ENCODE results near the gene CTSH. TPM values are rescaled to one million over a fixed set of nuclear protein-coding genes. Genes with fewer than 3 reads are reported as not detected.
A peak's percentile ranks its signal among the peaks of the same experiment; 100 is the strongest.

Gene CTSH
- total and polyA plus RNA-seq, 2 of the 13 experiments (the other 11 are each of a cell fraction or from before 2014, with no cell fraction given) = 265 to 653 TPM

GRCh38 chr15:78990278-78990677 is 45.4 kb upstream of the CTSH start:
- Histone ChIP-seq H3K9me3 (ENCODE audit: low read length) (no peaks in the 10 kb centered on the region), H3K4me3 (replicated peaks in 1 of 3; ENCODE audit: insufficient read depth in 1 of 3, low read depth in 2 of 3, low read length in 3 of 3) (no peak overlapping the region), H3K4me1 (ENCODE audit: insufficient read depth, low read length) (peaks cover 96% of the 10 kb centered on the region), H4K20me1 (ENCODE audit: insufficient read depth, low read length) (no peaks in the 10 kb centered on the region), H3K79me2 (ENCODE audit: insufficient read depth, low read length) (no peaks in the 10 kb centered on the region), H3K4me2 (ENCODE audit: low read depth, low read length) (no peak overlapping the region), H2AFZ (ENCODE audit: low read length) (no peak overlapping the region), H3K27ac (ENCODE audit: extremely low read length, insufficient read depth, low read length) (peak overlapping the region; percentile 94), H3K27me3 (ENCODE audit: control insufficient read depth in 1 of 2, insufficient read depth in 2 of 2, low read length in 2 of 2) (no peaks in the 10 kb centered on the region), H3K9ac (ENCODE audit: insufficient read depth, low read depth, low read length) (no peak overlapping the region), H3K36me3 (replicated peaks in 1 of 2; ENCODE audit: control insufficient read depth in 1 of 2, insufficient read depth in 2 of 2, low read length in 2 of 2) (no peaks in the 10 kb centered on the region)
- BruUV-seq (replicated peaks) = no TSS peak
- FAIRE-seq (no peak), ATAC-seq (no peak), DNase-seq (ENCODE audit: low spot score) (no peak)
- CTCF ChIA-PET (ENCODE audit: low intra/inter-chr PET ratio, low total read pairs) = no interaction called here
- TF ChIP-seq BRD4 (CRISPR knock-in tag; IDR thresholded peaks at IDR 0.05) (no peak), SMYD3 (CRISPR knock-in tag; IDR thresholded peaks at IDR 0.05) (no peak), ZNF629 (CRISPR knock-in tag; conservative IDR thresholded peaks at IDR 0.05) (peak; percentile 72)
- 86% methylated on average over 1 of the region's 1 CpG for WGBS (ENCODE audit: low lambda C conversion rate)
- intact Hi-C loops (cut with micrococcal nuclease; ENCODE audit: unreplicated experiment) = loop anchor here (10.0 kb wide), 1 partner anchor 45 kb away; the partner anchor contains the start of gene CTSH
- POLR2A ChIA-PET = no interaction called here
- in situ Hi-C loops (cut with HindIII; ENCODE audit: extremely low pct_ligation_motif_present, low pct_unique_long_range_greater_than_20kb) = no loop called here

DNA sequence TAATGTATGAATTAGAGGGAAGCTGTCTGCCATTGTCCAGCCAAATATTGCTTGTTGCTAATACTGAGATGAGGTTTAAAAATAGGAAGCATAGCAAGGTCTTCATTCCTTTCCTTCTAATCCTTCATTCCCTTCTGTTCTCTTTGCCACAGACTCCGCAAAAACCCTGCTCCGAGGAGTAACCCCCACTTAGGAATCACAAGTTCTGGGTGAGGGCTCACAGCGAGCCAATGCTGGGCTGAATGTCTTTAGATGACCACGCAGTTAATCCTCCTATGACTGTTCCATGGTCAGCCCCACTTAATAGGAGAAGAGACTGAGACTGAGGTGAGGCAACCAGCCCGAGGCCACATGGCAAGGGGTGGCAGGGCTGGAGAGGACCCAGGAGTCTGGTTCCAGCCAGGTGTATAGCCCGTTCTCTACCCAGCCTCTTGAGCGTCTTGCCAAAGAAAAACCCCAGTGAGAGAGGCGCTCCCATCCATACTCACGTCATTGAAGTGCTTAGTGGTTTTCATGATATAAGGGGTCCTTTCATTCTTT is 44.9 kb upstream of the CTSH start:
- Histone ChIP-seq H3K79me2 (ENCODE audit: insufficient read depth, low read length) (no peaks in the 10 kb centered on the region), H2AFZ (ENCODE audit: low read length) (no peak overlapping the region), H3K9ac (ENCODE audit: insufficient read depth, low read depth, low read length) (no peak overlapping the region; the same call in 1 of the 2 replicates), H3K27ac (ENCODE audit: extremely low read length, insufficient read depth, low read length) (peak overlapping the region; percentile 94), H3K27me3 (ENCODE audit: control insufficient read depth in 1 of 2, insufficient read depth in 2 of 2, low read length in 2 of 2) (no peaks in the 10 kb centered on the region), H3K9me3 (ENCODE audit: low read length) (no peaks in the 10 kb centered on the region), H3K36me3 (replicated peaks in 1 of 2; ENCODE audit: control insufficient read depth in 1 of 2, insufficient read depth in 2 of 2, low read length in 2 of 2) (no peaks in the 10 kb centered on the region), H3K4me2 (ENCODE audit: low read depth, low read length) (no peak overlapping the region), H3K4me3 (replicated peaks in 1 of 3; ENCODE audit: insufficient read depth in 1 of 3, low read depth in 2 of 3, low read length in 3 of 3) (no peak overlapping the region), H3K4me1 (ENCODE audit: insufficient read depth, low read length) (peaks cover 96% of the 10 kb centered on the region), H4K20me1 (ENCODE audit: insufficient read depth, low read length) (no peaks in the 10 kb centered on the region)
- no TSS peak for BruUV-seq (replicated peaks)
- ChIA-PET CTCF (ENCODE audit: low intra/inter-chr PET ratio, low total read pairs) (no interaction called here), POLR2A (interaction anchor here (0.9 to 2.5 kb wide), 6 partner anchors 8 to 118 kb away, joined by 3 to 27 read pairs (median 8); no protein-coding TSS in a partner anchor)
- FAIRE-seq = no peak
- no peak for ATAC-seq
- intact Hi-C loops (cut with micrococcal nuclease; ENCODE audit: unreplicated experiment) (loop anchor here (10.0 kb wide), 1 partner anchor 45 kb away; the partner anchor contains the start of gene CTSH), in situ Hi-C loops (cut with HindIII; ENCODE audit: extremely low pct_ligation_motif_present, low pct_unique_long_range_greater_than_20kb) (no loop called here)
- DNase-seq (ENCODE audit: low spot score) = no peak
- TF ChIP-seq TARDBP (CRISPR knock-in tag; IDR thresholded peaks at IDR 0.05) (no peak), TAF1 (CRISPR knock-in tag; IDR thresholded peaks at IDR 0.05) (no peak), ZNF687 (CRISPR knock-in tag; IDR thresholded peaks at IDR 0.05) (peak; percentile 7; the same call in 1 of the 2 replicates), RFX5 (IDR thresholded peaks at IDR 0.05; ENCODE audit: low read depth, low read length) (no peak), JUNB (CRISPR knock-in tag; IDR thresholded peaks at IDR 0.05; ENCODE audit: borderline replicate concordance) (no peak), RAD21 (CRISPR knock-in tag; IDR thresholded peaks at IDR 0.05) (no peak)
- WGBS (ENCODE audit: low lambda C conversion rate) = 98% methylated on average over 9 of the region's 9 CpGs
